Fibroblast of mammary gland (primary cell): ENCODE results near the gene BOK.

Experiments
- DNase-seq: peaks from one replicate; pipeline ENCODE4 v3.0.0-alpha.2; 2010; ENCODE audit warnings: low read depth
- H3K4me3 ChIP-seq: 2 replicates; pipeline ENCODE4 v1.5.1; 2011; ENCODE audit warnings: low read depth, mild to moderate bottlenecking, low read length, moderate library complexity; ENCODE audit not compliant: control insufficient read depth
- TF ChIP-seq, protein P1 (sequence below): conservative IDR thresholded peaks from 2 replicates; pipeline ENCODE4 v1.5.1; 2011; ENCODE audit warnings: low read depth, low read length, inconsistent platforms; ENCODE audit not compliant: control insufficient read depth, insufficient read depth

Gene BOK

DNA sequence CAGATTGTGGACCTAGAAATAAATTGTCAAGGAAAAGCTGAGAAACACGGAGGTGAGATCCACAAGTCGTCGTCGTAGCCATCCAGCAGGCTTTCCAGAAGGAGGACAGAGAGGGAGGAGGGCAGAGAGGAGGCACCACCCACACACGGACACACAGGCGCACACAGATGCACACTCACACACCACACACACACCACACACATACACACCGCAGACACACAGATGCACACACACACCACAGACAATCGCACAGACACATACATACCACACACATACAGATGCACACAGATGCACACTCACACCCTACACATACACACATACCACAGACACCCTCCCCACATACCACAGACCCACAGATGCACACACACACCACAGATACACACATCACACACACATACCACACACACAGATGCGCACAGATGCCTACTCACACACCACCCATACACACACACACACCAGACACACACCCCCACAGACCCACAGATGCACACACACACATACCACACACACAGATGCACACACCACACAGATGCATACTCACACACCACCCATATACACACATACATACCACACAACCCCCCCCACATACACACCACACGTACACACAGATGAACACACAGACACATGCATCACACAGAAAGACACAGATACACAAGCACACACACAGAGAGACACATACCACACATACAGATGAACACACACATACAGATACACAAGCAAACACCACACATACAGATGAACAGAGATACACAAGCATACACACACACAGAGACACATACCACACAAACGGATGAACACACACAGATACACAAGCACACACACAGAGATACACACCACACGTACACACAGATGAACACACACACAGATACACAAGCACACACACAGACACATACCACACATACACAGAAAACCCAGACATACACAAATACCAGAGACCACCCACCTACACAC is 12.7 kb upstream of the BOK start:
- TF ChIP-seq, protein P1, sequence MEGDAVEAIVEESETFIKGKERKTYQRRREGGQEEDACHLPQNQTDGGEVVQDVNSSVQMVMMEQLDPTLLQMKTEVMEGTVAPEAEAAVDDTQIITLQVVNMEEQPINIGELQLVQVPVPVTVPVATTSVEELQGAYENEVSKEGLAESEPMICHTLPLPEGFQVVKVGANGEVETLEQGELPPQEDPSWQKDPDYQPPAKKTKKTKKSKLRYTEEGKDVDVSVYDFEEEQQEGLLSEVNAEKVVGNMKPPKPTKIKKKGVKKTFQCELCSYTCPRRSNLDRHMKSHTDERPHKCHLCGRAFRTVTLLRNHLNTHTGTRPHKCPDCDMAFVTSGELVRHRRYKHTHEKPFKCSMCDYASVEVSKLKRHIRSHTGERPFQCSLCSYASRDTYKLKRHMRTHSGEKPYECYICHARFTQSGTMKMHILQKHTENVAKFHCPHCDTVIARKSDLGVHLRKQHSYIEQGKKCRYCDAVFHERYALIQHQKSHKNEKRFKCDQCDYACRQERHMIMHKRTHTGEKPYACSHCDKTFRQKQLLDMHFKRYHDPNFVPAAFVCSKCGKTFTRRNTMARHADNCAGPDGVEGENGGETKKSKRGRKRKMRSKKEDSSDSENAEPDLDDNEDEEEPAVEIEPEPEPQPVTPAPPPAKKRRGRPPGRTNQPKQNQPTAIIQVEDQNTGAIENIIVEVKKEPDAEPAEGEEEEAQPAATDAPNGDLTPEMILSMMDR = no peak
- no peak for DNase-seq
- no peak overlapping the region for H3K4me3 ChIP-seq

DNA sequence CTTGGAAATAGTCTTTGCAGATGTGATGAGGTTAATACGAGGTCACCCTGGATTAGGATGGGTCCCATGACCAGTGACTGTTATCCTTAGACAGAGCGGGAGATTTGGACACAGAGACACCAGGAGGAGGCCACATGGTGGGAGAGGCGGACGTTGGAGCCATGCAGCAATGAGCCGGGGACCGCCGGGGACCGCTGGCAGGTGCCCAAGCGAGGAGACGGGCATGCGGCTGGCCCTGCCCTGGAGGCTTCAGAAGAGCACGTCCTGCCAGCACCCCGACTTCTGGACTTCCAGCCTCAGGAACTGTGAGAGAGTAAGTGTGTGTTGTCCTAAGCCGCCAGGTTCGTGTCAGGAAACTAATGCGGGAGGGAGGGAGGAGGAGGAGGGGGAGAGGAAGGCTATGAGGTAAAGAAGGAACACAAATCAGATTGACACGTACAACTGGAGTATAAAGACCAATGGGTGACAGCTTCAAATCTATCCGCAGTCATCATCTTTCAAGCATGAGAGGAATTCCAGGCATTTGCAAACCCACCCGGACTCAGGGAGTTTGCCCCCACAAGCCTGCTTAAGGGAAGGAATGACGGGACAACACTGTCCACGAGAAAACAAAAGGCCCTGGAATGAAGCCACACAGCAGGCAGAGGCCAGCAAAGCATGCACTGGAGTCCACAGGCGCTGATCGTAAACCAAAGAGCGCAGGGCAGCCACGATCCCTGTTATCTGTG is 11.6 kb upstream of the BOK start:
- peak; percentile 25 for DNase-seq
- H3K4me3 ChIP-seq = no peak overlapping the region
- TF ChIP-seq, protein P1 = no peak

DNA sequence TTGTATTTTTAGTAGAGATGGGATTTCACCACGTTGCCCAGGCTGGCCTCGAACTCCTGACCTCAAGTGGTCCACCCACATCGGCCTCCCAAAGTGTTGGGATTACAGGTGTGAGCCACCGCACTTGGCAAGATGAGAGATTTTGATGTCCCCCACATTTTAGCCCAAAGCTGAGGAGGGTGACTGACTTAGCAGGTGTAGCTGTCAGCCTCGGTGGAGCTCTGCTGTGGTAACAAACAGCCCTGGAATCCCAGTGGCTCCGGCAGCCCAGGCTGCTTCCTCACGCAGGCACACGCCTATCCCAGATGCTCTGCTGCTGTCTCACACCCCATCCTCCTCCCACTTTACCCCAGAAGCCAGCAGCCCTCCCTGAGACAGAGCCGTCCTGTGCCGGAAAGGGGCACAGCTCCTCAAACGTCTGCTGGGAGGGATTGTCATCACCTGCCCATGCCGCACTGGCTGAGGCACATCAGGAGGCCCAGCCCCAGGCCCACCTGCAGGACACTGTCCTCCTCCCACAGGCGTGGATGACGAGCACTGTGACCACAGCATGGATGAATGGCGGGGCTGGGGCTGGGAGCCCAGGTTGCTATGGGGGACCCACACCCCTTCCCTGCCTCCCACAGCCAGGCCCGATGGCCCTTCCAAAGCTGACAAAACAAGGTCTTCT is 10.6 kb upstream of the BOK start:
- DNase-seq = no peak
- H3K4me3 ChIP-seq = no peak overlapping the region
- TF ChIP-seq, protein P1 = no peak

DNA sequence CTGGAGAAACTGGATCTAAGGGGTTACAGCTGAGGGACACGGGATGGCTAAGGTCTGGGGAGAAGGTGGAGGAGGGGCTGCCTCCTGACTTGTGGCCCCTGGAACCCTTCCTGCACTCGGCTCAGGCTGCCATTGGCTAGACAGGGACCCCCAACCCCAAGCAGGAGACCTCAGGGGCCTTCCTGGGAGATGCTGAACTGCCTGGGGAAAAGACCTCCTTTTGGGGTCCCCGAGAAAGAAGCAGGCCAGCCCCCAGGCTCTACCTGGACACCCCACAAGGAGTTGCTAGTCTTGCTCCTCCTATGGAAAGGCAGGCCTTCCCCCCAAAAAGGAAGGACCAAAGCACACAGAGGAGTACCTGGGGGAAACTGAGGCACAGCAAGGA is 10.1 kb upstream of the BOK start:
- no peak for DNase-seq
- TF ChIP-seq, protein P1 = no peak
- no peak overlapping the region for H3K4me3 ChIP-seq

DNA sequence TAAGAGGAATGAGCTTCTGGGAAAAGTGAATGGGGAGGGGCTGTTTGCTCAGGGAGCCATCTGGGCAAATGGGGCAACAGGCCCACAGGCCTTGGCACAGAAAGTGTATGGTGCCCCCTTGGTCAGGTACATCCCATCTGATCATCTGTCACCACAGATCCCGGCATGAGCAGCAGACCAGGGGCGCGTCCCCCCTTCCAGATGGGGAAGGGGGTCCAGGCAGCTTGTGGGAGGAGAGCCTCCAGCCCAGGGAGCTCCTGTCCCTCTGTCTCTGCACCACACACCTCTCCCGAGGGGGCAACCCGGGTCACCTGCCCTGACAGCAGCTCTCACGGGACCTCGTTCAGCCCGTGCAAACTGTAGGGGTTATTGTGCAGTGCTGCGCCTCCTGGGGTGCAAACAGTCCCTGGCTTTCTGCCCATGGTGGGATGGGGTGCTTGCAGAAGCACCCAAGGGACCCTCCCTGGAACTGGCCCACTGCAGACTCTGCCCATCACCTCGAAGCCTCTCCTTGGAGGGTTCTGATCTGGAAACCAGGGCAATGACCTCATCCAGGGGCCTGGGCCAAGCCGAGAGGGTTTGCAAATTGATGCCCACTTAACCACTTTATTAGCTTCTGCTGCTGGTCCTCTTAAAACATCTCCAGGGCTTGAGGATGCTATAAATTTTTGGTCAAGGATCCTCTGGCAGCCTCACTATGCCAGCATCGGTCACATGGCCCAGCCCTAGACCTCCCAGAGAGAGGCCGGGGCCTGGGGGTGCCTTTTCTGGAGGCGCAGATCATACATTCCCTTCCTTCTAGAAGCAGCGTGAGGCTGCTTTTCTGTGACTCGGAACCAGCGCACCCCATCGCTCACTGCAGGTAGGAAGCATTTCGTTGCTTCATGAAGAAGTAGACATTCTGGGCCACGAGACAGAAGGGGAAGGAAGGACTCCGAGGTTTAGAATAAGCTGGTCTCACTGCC is 7.6 kb upstream of the BOK start:
- DNase-seq = no peak
- TF ChIP-seq, protein P1 = no peak
- no peak overlapping the region for H3K4me3 ChIP-seq

DNA sequence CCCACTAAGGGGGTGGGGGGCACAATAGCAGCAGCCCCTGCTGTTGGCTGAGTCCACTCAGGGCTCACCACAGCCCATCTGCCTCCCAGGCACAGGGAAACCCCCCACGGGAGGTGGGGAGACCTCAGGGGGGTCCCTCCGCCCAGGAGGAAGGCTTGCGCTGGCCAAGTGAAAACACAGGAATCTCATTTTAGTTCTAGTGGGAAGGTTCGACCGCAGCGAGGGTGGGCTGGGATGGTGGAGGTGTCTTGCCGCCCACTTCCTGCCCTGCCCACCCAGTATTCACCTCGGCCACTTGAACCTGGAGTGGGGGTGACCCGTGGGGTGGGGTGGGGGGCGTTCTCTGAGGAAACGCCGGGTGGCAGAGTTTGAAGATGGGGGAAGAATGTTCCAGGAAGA is 6.9 kb upstream of the BOK start:
- TF ChIP-seq, protein P1 = no peak
- H3K4me3 ChIP-seq = no peak overlapping the region
- no peak for DNase-seq
